ENCODE results near the gene SPHKAP.
"Not testable (repeated sequence)": the region's sequence is repeated elsewhere in the genome, so short reads cannot be mapped to it uniquely, and the experiment has no call there.

The SPHKAP gene

DNA sequence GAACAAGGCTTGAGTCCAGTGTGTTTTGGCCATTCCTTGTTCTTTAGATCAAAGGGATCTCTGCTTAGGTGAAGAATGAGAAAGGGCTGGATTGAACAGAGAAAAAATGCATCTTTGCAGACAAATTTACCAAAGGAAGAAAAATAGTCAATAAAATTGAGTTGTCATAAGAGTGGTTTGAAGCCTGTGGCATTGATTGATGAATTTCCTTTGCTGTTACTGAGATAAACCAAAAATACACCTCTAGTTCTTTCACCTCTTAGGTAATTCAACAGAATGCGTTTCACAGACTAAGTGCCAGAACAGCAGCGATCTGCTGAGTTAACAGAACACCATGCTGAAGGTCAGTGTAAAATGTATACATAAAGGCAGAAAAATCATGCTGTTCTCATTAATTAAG is 96.8 kb downstream of the SPHKAP start:
- H3K36me3 ChIP-seq (replicated peaks; ENCODE audit: low read depth, low read length): no peaks in the 10 kb centered on the region
- H3K27me3 ChIP-seq (ENCODE audit: low read depth, low read length): no peaks in the 10 kb centered on the region
- H3K9me3 ChIP-seq (ENCODE audit: insufficient read depth, low read length): no peaks in the 10 kb centered on the region
- H3K4me2 ChIP-seq (ENCODE audit: low read length): no peak overlapping the region
- TF ChIP-seq, protein P1, sequence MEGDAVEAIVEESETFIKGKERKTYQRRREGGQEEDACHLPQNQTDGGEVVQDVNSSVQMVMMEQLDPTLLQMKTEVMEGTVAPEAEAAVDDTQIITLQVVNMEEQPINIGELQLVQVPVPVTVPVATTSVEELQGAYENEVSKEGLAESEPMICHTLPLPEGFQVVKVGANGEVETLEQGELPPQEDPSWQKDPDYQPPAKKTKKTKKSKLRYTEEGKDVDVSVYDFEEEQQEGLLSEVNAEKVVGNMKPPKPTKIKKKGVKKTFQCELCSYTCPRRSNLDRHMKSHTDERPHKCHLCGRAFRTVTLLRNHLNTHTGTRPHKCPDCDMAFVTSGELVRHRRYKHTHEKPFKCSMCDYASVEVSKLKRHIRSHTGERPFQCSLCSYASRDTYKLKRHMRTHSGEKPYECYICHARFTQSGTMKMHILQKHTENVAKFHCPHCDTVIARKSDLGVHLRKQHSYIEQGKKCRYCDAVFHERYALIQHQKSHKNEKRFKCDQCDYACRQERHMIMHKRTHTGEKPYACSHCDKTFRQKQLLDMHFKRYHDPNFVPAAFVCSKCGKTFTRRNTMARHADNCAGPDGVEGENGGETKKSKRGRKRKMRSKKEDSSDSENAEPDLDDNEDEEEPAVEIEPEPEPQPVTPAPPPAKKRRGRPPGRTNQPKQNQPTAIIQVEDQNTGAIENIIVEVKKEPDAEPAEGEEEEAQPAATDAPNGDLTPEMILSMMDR (IDR thresholded peaks at IDR 0.05; ENCODE audit: low read depth, low read length): no peak
- TF ChIP-seq EZH2phosphoT487 (IDR thresholded peaks at IDR 0.05; ENCODE audit: low read depth): no peak
- H4K20me1 ChIP-seq (ENCODE audit: insufficient read depth, low read length): no peaks in the 10 kb centered on the region
- H2AFZ ChIP-seq (ENCODE audit: low read depth, low read length): no peak overlapping the region
- H3K4me1 ChIP-seq (ENCODE audit: low read length): no peaks in the 10 kb centered on the region
- H3K9ac ChIP-seq (ENCODE audit: low read length): no peak overlapping the region
- H3K79me2 ChIP-seq (ENCODE audit: low read length): no peaks in the 10 kb centered on the region
- no peak overlapping the region for H3K27ac ChIP-seq (ENCODE audit: low read length)
- no peak overlapping the region for H3K4me3 ChIP-seq (ENCODE audit: low read length)

DNA sequence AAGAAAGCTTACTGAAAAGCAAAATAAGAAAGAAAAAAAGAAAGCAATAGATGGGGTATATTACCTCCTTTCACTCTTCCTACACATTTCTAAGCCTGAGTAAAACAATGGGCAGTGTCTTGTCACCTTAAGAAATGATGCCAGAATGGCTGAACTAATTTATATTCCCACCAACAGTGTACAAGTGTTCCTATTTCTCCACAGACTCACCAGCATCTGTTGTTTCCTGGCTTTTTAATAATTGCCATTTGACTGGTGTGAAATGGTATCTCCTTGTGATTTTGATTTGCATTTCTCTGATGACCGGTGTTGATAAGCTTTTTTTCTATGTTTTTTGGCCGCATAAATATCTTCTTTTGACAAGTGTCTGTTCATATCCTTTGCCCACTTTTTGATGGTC is 98.4 kb downstream of the SPHKAP start:
- Histone ChIP-seq H3K27ac (ENCODE audit: low read length) (no peak overlapping the region), H3K4me2 (ENCODE audit: low read length) (no peak overlapping the region), H2AFZ (ENCODE audit: low read depth, low read length) (no peak overlapping the region), H4K20me1 (ENCODE audit: insufficient read depth, low read length) (no peaks in the 10 kb centered on the region), H3K79me2 (ENCODE audit: low read length) (no peaks in the 10 kb centered on the region), H3K4me1 (ENCODE audit: low read length) (no peaks in the 10 kb centered on the region), H3K36me3 (replicated peaks; ENCODE audit: low read depth, low read length) (no peaks in the 10 kb centered on the region), H3K4me3 (ENCODE audit: low read length) (no peak overlapping the region), H3K9me3 (ENCODE audit: insufficient read depth, low read length) (no peaks in the 10 kb centered on the region), H3K27me3 (ENCODE audit: low read depth, low read length) (no peaks in the 10 kb centered on the region), H3K9ac (ENCODE audit: low read length) (no peak overlapping the region)
- TF ChIP-seq EZH2phosphoT487 (IDR thresholded peaks at IDR 0.05; ENCODE audit: low read depth): no peak
- TF ChIP-seq, protein P1 (IDR thresholded peaks at IDR 0.05; ENCODE audit: low read depth, low read length): no peak

DNA sequence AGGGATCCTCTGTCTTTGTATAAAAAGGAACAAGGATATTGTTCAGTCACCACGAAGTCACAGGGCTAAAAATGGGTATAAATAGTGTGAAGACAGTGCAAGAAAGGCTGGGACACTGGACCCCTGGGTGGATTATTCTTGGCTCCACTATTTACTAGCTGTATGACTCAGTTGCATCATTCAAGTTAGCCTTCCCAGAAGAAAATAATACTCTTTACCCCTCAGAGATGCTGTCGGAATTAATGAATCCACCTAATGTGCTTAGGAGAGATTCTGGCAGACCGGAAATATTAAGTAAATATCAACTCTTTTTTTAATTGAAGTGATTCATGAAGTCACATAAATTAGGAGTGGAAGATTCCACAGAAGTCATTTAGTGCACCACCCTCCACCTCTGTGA is 98.9 kb downstream of the SPHKAP start:
- Histone ChIP-seq H3K9ac (ENCODE audit: low read length) (no peak overlapping the region), H2AFZ (ENCODE audit: low read depth, low read length) (no peak overlapping the region), H4K20me1 (ENCODE audit: insufficient read depth, low read length) (no peaks in the 10 kb centered on the region), H3K4me1 (ENCODE audit: low read length) (no peaks in the 10 kb centered on the region), H3K27ac (ENCODE audit: low read length) (no peak overlapping the region), H3K4me3 (ENCODE audit: low read length) (no peak overlapping the region), H3K9me3 (ENCODE audit: insufficient read depth, low read length) (no peaks in the 10 kb centered on the region), H3K4me2 (ENCODE audit: low read length) (no peak overlapping the region), H3K27me3 (ENCODE audit: low read depth, low read length) (no peaks in the 10 kb centered on the region), H3K79me2 (ENCODE audit: low read length) (no peaks in the 10 kb centered on the region), H3K36me3 (replicated peaks; ENCODE audit: low read depth, low read length) (no peaks in the 10 kb centered on the region)
- TF ChIP-seq, protein P1 (IDR thresholded peaks at IDR 0.05; ENCODE audit: low read depth, low read length): no peak

DNA sequence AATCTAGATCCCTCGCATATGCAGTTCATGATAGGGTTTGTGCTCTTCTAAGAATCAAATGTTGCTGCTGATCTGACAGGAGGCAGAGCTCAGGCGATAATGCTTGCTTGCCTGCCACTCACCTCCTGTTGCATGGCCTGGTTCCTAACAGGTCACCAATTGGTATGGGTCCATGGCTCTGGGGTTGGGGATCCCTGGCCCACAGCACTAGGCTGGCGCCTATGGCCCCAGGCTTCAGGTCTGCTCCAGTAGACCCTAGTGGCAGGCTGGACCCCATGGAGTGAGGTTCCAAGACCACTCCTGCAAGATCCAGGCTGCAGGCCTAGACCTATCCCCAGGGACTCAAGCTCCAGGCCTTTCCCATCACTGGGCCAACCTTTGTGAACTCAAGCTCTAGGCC is 102.3 kb downstream of the SPHKAP start:
- no peak overlapping the region for H3K9ac ChIP-seq (ENCODE audit: low read length)
- H3K9me3 ChIP-seq (ENCODE audit: insufficient read depth, low read length): no peaks in the 10 kb centered on the region
- H3K27me3 ChIP-seq (ENCODE audit: low read depth, low read length): no peaks in the 10 kb centered on the region
- H4K20me1 ChIP-seq (ENCODE audit: insufficient read depth, low read length): no peaks in the 10 kb centered on the region
- TF ChIP-seq, protein P1 (IDR thresholded peaks at IDR 0.05; ENCODE audit: low read depth, low read length): no peak
- TF ChIP-seq EZH2phosphoT487 (IDR thresholded peaks at IDR 0.05; ENCODE audit: low read depth): no peak
- no peak overlapping the region for H3K27ac ChIP-seq (ENCODE audit: low read length)
- no peak overlapping the region for H2AFZ ChIP-seq (ENCODE audit: low read depth, low read length)
- H3K79me2 ChIP-seq (ENCODE audit: low read length): no peaks in the 10 kb centered on the region
- H3K4me2 ChIP-seq (ENCODE audit: low read length): no peak overlapping the region
- H3K4me1 ChIP-seq (ENCODE audit: low read length): no peaks in the 10 kb centered on the region
- no peak overlapping the region for H3K4me3 ChIP-seq (ENCODE audit: low read length)
- H3K36me3 ChIP-seq (replicated peaks; ENCODE audit: low read depth, low read length): no peaks in the 10 kb centered on the region

DNA sequence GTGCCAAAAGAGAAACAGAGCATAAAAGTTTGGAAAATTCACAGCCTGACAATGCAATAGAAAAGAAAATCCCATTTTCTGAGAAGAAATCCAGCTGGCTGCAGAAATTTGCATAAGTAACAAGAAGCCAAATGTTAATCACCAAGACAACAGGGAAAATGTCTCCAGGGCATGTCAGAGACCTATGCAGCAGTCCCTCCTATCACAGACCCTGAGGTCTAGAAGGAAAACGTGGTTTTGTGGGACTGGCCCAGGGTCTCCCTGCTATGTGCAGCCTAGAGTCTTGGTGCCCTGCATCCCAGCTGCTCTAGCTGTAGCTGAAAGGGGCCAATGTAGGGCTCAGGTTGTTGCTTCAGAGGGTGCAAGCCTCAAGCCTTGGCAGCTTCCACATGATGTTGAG is 104.8 kb downstream of the SPHKAP start:
- not testable (repeated sequence) for H3K9me3 ChIP-seq (ENCODE audit: insufficient read depth, low read length); H3K4me3 ChIP-seq (ENCODE audit: low read length); H3K4me1 ChIP-seq (ENCODE audit: low read length); H2AFZ ChIP-seq (ENCODE audit: low read depth, low read length); H3K4me2 ChIP-seq (ENCODE audit: low read length); H3K27ac ChIP-seq (ENCODE audit: low read length); H3K27me3 ChIP-seq (ENCODE audit: low read depth, low read length); H3K36me3 ChIP-seq (replicated peaks; ENCODE audit: low read depth, low read length); H4K20me1 ChIP-seq (ENCODE audit: insufficient read depth, low read length); H3K79me2 ChIP-seq (ENCODE audit: low read length); H3K9ac ChIP-seq (ENCODE audit: low read length)

All from OCI-LY3 (cell line).